HL-60 (cell line): ENCODE data around the gene KRTAP10-1.

ENCODE experiments used
- DNase-seq, 2 experiments: peaks; one replicate each; pipeline ENCODE4 v3.0.0-alpha.2; 2010 to 2020; ENCODE audit warnings: low read depth in 1 of 2, low spot score in 1 of 2
- H3K27ac ChIP-seq: fragments of 250-450 bp; sonication (Bioruptor Pico); replicated peaks from 2 replicates; pipeline ENCODE4 v1.5.1; 2020; ENCODE audit warnings: mild to moderate bottlenecking, moderate library complexity
- H3K27me3 ChIP-seq: fragments of 250-450 bp; sonication (Bioruptor Pico); 2 replicates; pipeline ENCODE4 v1.5.1; 2021; ENCODE audit warnings: mild to moderate bottlenecking, moderate library complexity; ENCODE audit not compliant: insufficient read depth, poor library complexity, severe bottlenecking
- H3K4me3 ChIP-seq: replicated peaks from 2 replicates; pipeline ENCODE4 v1.5.1; 2011; ENCODE audit warnings: mild to moderate bottlenecking, control low read depth, low read length; ENCODE audit not compliant: insufficient read depth
- CTCF ChIP-seq: IDR thresholded peaks from one replicate; pipeline ENCODE4 v1.5.1; 2011; ENCODE audit warnings: low read length, control low read depth, inconsistent platforms; ENCODE audit not compliant: insufficient read depth
- GABPA ChIP-seq: IDR thresholded peaks from 2 replicates; pipeline ENCODE4 v1.6.1; 2012; ENCODE audit warnings: low read depth
- POLR2AphosphoS5 ChIP-seq: IDR thresholded peaks from 2 replicates; pipeline ENCODE4 v1.6.1; 2012; ENCODE audit warnings: low read depth
- REST ChIP-seq: IDR thresholded peaks from 2 replicates; pipeline ENCODE4 v1.6.1; 2012; ENCODE audit warnings: low read depth; ENCODE audit not compliant: insufficient replicate concordance
- SPI1 ChIP-seq: IDR thresholded peaks from 2 replicates; pipeline ENCODE4 v1.6.1; 2012; ENCODE audit warnings: low read depth, mild to moderate bottlenecking, borderline replicate concordance

KRTAP10-1 gene

GRCh38 chr21:44522753-44523204 is 17.2 kb downstream of the KRTAP10-1 start:
- no peak overlapping the region for H3K4me3 ChIP-seq
- no peak overlapping the region for H3K27ac ChIP-seq
- TF ChIP-seq GABPA: no peak
- no peak for TF ChIP-seq POLR2AphosphoS5
- no peak for TF ChIP-seq CTCF
- no peak for TF ChIP-seq SPI1
- no peak for TF ChIP-seq REST
- H3K27me3 ChIP-seq: no peaks in the 10 kb centered on the region
- DNase-seq: no peak

- Histone ChIP-seq H3K4me3 (no peak overlapping the region), H3K27ac (no peak overlapping the region), H3K27me3 (no peaks in the 10 kb centered on the region)
- DNase-seq: no peak
- TF ChIP-seq REST: no peak
- TF ChIP-seq POLR2AphosphoS5: no peak
- no peak for TF ChIP-seq SPI1
- TF ChIP-seq CTCF: no peak
- no peak for TF ChIP-seq GABPA
These were observed 17.9 kb downstream of the KRTAP10-1 start for GRCh38 chr21:44521928-44522752.

GRCh38 chr21:44521301-44521927 is 18.6 kb downstream of the KRTAP10-1 start:
- no peak for TF ChIP-seq POLR2AphosphoS5
- TF ChIP-seq REST: no peak
- no peak for TF ChIP-seq SPI1
- TF ChIP-seq GABPA: no peak
- TF ChIP-seq CTCF: no peak
- no peak overlapping the region for H3K4me3 ChIP-seq
- H3K27me3 ChIP-seq: no peaks in the 10 kb centered on the region
- no peak overlapping the region for H3K27ac ChIP-seq
- DNase-seq: no peak
